GM19372 (cell line): ENCODE measurements around the gene IL12RB1.

Experiments used
- ATAC-seq: cut with Tn5 transposase; IDR thresholded peaks from one replicate; pipeline ENCODE4 v1.9.1; 2021; ENCODE audit warnings: mild to moderate bottlenecking, low read depth, moderate library complexity; ENCODE audit not compliant: unreplicated experiment

IL12RB1 gene

DNA sequence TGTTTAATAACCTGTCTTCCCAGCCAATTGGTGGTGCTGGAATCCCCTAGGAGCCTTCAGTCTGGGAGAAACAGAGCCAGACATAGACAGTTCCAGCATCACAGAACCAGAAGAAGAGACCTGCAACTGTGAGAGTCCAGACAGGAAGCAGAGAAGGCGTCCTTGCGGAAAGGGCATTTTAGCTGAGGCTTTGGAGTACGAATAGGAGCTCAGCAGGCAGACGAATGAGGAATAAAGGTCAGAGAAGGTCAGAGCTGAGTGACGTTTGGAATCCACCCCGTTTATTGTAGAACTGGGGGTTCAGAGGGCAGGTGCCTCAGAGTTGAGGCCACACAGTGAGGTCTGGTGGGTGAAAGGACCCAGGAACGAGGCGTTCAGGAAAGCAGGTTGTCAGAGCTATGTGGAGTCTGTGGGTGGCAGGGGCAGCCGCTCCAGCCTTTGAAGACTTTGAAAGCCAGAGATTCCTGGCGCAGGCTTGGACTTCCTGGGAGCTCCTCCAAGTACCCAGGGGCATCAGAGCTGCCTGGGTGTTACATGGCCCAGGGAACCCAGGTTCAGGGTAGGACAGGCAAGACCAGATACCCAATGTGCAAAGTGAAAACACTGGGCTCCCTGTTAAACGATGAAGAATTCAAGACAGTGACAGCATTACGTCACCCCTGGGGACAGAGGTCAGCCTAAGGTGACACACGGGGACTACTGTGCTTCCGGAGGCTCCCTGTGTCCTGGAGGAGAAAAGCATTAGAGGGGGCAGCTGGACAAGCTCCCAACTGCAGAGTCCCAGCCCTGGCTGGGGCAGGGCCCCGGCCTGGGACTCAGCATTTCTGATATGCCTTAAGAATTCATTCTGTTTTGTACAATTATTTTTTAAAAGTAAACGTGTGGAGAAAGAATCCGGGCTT, 73.3 kb downstream of the IL12RB1 start:
- no peak for ATAC-seq

DNA sequence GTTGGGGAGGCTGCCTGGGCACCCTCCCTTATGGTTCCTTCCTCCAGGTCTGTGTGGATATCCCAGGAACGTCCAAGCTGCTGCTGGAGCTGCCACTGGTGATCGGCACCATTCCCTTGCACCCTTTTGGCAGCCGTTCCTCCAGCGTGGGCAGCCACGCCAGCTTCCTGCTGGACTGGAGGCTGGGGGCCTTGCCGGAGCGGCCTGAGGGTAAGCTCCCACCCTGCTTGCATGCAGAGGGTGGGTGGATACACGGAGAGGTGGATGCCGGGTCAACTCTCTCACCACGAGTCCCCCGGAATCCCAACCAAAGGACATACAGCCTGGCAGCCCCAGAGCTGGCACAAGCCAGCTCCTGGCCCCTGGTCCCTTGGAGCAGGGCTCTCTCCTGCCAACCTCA, 76.6 kb downstream of the IL12RB1 start:
- no peak for ATAC-seq

DNA sequence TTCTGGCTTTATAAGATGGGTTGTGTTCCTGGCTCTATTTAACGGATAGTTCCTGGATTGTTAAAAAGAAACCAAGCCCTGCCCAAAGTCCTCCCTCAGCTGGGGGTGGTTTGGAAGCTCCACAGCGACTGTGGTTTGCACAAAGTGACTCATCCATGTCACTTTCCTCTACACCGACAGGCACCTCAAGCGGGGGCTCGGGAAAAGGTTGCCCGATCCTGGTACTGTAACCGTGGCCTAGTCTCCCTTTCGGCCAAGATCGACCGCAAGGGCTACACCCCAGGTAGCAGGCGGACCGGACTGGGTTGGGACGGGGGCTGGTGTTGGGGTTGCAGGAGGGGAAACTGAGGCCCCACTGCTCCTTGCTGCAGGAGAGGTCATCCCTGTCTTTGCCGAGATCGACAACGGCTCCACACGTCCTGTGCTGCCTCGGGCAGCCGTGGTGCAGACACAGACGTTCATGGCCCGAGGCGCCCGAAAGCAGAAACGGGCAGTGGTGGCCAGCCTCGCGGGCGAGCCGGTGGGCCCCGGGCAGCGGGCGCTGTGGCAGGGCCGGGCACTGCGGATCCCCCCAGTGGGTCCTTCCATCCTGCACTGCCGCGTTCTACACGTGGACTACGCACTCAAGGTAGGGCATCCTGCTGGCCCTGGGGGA, 77.2 kb downstream of the IL12RB1 start:
- ATAC-seq = no peak
